OCI-LY3 (cell line): Measurements from ENCODE around the gene ZNF624.

Experiments used
- EZH2phosphoT487 ChIP-seq: fragments of 200-600 bp; shearing (Covaris generic); IDR thresholded peaks from 2 replicates; pipeline ENCODE4 v1.6.1; 2018; ENCODE audit warnings: antibody characterized with exemption, mixed run types, low read depth
- TF ChIP-seq, protein P1 (sequence below): fragments of 200-600, 300-600 bp; sonication (generic); IDR thresholded peaks from 2 replicates; pipeline ENCODE4 v1.5.1; 2014; ENCODE audit warnings: antibody characterized with exemption, low read length, low read depth

DNA sequence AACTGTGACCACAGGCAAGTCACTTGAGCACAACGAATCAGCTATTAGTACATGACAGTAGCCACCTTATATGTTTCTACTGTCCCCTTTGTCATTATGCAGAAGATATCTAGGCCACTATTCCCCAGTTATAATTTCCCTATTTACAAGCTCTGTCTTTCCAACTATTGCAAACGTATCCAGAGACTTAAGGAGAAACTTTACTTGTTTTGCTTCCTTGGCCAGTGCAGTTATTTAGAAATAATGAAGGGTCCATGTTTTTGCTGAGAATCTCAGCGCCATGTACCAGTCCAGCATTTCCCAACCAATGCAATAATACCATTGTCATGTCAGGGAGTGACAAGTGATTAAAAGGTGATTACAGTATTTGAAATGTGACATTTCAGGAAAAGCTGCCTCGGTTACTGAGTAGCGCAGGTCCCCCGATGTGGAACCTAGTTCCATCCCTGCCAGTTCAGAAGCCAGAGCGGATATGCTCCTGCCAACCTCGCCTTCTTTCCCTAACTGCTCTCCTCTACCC is 743 bp downstream of the ZNF624 start:
- TF ChIP-seq, protein P1, sequence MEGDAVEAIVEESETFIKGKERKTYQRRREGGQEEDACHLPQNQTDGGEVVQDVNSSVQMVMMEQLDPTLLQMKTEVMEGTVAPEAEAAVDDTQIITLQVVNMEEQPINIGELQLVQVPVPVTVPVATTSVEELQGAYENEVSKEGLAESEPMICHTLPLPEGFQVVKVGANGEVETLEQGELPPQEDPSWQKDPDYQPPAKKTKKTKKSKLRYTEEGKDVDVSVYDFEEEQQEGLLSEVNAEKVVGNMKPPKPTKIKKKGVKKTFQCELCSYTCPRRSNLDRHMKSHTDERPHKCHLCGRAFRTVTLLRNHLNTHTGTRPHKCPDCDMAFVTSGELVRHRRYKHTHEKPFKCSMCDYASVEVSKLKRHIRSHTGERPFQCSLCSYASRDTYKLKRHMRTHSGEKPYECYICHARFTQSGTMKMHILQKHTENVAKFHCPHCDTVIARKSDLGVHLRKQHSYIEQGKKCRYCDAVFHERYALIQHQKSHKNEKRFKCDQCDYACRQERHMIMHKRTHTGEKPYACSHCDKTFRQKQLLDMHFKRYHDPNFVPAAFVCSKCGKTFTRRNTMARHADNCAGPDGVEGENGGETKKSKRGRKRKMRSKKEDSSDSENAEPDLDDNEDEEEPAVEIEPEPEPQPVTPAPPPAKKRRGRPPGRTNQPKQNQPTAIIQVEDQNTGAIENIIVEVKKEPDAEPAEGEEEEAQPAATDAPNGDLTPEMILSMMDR: no peak
- no peak for TF ChIP-seq EZH2phosphoT487
